GM10847 (cell line): ENCODE data around the gene SMCO2.

ENCODE experiments used
- POLR2A ChIP-seq: IDR thresholded peaks from 2 replicates; pipeline ENCODE4 v1.6.1; 2011; ENCODE audit not compliant: insufficient read length; ENCODE audit errors: extremely low read depth

SMCO2 gene

GRCh38 chr12:27508736-27509431 lies 62.3 kb downstream of the SMCO2 start:
- no peak for TF ChIP-seq POLR2A

DNA sequence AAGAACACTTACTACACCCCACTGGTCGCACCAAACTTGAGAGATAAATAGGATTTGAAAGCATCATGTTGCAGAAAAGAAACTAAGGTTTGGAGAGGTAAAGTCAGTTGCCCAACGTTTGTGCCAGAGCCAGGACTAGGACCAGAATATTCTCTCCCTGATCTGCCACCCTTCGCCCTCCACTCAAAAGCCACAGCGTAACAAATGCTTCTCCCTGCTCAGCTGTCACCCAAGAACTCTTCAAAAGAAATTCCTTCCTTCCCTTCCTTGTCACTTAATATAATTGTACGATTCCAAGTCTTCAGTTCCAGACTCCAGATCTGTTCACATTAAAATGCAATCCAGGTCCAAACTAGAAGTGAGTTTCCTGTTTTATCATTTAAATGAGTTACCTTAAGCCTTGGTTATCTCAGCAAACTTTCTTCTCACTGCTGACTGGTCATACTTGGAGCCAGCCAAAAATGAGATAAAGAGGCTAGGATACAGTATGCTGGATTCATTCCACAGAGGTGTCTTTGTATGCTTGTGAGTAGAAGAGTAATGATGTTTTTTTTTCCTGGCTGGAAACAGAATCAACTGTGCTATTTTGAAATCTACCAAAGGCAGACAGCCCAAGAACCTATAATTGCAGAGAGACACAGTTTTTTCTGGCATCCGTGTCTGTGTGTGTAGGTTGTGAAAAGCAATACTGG lies 64.6 kb downstream of the SMCO2 start:
- TF ChIP-seq POLR2A = no peak

DNA sequence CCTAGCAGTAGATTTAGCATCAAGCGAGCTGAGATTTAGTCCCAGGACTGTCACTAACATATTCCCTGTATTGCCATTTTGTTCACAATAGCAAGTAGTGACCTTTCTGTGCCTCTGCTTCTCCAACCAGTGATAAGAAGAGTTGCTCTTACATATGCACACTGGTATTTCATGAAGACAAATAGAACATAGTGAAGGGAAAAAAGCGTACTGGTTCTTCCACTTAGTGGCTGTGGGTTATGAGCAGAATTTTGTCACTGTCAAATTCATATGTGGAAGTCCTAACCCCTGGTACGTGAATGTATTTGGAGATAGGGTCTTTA lies 65.1 kb downstream of the SMCO2 start:
- no peak for TF ChIP-seq POLR2A

- TF ChIP-seq POLR2A = no peak
Observed at GRCh38 chr12:27513155-27513824, 66.8 kb downstream of the SMCO2 start.

- no peak for TF ChIP-seq POLR2A
Observed at GRCh38 chr12:27515671-27516070, 69.1 kb downstream of the SMCO2 start.

DNA sequence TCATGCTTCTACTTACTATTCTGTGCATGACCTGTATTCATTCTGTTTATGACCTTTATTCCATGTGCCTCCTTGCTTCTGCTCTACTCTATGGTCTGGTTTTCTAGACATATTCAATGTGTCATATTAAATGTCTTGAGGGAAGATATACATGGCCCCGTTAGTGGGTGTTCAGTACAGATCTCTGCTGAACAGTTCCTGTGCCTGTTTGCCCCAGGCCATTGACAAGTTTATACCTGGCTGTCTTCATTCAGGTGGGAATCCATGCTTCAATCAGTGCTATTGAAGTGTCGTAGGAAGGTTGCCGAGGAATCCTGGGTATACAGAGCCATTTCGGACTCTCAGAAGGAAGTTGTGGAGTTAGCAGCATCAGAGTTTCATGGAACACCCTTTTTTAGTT lies 70.1 kb downstream of the SMCO2 start:
- TF ChIP-seq POLR2A = no peak

DNA sequence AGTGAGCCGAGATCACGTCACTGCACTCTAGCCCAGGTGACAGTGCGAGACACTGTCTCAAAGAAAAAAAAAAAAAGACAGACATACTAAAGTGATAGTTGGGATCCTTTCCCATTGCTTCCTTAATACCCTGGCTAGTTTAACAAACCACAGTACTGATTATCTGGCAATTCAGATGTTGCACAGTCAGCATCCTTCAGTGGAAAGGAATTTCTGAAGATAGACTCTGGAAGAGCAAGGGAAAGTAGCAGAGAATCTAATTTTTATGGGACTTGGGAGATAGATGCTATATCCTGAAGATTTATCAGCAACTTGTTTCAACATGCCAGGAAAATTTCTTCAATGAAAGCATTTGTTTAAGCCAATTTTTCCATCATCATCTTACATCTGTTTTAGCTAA lies 71.0 kb downstream of the SMCO2 start:
- no peak for TF ChIP-seq POLR2A

DNA sequence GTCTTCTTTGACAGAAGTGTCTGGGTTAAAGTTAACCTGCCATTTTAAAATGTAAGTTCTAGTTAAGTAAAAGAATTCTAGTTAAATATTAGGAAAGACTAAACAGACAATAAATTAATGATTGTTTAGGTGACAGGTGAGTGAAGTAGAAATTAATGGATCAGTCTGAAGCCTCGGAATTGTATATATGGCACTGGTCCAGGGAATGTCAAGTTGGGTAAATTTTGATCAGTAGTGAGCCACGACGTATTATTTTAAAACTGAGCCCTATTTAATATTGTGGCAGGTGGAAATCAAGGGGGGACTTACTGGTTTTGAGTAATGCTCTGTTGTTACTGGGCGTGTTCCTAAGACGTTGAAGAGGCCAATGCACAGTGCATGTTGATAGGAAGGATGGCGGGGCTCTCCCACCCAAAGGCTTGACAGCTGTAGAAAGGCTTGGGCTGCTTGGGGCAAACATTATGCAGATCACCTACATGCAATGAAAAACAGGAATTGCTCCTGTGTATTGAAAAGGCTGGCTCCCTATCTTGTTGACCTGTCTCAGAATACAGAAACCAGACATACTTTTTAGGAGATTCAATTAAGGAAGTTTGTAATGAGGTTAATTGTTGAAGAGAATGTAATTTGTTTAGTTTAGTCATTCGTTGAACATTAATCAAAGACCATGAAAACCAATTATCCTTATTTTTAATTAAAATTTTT lies 71.6 kb downstream of the SMCO2 start:
- TF ChIP-seq POLR2A = no peak

GRCh38 chr12:27521066-27521465 lies 74.5 kb downstream of the SMCO2 start:
- no peak for TF ChIP-seq POLR2A

DNA sequence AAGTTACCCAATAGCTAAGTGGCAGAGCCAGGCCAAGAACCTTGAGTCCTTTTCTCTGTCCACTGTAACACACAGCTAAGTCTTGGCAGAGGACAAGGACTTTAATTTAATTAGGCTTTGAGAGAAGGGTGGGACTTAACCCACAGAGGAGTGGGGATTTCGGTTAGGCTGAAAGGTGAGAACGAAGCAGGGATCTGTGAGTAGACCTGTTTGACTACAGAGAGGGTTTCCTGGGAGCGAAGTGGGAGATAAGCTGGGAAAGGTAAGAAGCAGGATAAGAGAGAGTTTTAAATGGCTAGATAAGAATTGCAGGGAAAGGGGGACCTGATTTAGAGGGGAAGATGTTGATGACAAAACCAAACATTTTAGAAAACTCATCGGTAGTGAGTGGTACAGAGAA lies 75.4 kb downstream of the SMCO2 start:
- TF ChIP-seq POLR2A = no peak

DNA sequence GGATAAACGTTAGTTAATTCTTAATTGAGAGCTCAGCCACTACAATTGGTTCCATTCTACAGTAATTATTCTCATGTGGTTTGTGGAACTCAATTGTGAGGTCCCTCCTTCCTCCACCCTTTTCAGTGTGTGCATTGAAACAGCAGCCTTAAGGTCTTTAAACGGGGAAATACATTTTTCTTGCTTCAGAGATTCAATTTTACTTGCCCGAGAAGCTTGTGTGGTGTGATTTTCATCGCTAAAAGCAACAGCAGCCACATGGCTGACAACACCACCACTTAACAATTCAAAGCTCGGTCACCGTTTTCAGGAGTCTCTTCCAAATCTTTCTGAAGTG lies 76.7 kb downstream of the SMCO2 start:
- no peak for TF ChIP-seq POLR2A

DNA sequence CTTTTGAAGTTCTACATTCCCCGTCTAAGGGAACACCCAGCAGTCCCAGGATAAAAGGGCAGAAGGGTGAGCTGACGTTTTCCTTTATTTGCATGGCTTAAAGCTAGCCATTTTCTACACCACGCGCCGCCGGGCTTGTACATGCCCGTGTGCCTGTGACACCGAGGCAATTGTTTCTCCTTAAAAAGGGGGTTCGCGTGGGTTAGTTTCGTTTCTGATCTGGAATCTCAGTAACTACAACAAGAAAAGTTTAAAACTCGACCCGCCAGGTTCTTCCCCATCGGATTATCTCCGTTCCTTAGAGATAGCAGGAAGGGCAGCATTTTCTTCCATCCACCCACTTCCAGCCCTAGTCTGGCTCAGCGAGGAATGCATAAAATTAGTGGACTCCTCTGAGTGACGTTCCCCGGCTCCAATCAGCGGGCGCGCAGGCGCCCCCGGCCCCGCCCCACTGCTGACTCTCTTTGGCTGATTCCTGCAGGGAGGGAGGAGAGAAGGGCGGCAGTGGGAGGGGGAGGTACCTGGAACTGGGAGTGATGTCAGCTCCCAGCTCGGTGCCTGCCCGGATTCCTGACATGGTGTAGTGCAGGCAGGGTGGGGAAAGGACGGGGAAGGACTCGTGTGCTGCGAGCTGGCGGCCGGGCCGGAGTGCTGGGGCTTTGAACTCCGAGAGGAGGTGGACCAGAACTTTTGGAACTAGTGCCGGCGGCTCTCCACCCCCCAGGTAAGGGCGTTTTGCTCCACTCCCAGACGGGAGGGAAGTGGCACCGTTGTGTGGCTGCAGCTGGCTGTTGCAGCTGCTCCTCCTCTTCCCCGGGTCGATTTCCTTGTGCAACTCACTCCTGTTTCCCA lies 77.3 kb downstream of the SMCO2 start, which contains the start of gene PPFIBP1:
TSS of gene PPFIBP1 (plus strand) at position 565 of the 852 bp plus-strand sequence. CDS start 109,191 bp downstream, outside the sequence.
- no peak for TF ChIP-seq POLR2A

- TF ChIP-seq POLR2A = no peak
Observed at GRCh38 chr12:27524494-27524835, 77.9 kb downstream of the SMCO2 start.

- no peak for TF ChIP-seq POLR2A
Observed at GRCh38 chr12:27524839-27525753, 78.6 kb downstream of the SMCO2 start.
